ENCODE measurements around the gene FHOD1. TPM values are rescaled to one million over a fixed set of nuclear protein-coding genes. Genes with fewer than 3 reads are reported as not detected.

The FHOD1 gene
- polyA plus RNA-seq, 1 of the 3 experiments (the other 2 are of a cell fraction), result 70.9 TPM

DNA sequence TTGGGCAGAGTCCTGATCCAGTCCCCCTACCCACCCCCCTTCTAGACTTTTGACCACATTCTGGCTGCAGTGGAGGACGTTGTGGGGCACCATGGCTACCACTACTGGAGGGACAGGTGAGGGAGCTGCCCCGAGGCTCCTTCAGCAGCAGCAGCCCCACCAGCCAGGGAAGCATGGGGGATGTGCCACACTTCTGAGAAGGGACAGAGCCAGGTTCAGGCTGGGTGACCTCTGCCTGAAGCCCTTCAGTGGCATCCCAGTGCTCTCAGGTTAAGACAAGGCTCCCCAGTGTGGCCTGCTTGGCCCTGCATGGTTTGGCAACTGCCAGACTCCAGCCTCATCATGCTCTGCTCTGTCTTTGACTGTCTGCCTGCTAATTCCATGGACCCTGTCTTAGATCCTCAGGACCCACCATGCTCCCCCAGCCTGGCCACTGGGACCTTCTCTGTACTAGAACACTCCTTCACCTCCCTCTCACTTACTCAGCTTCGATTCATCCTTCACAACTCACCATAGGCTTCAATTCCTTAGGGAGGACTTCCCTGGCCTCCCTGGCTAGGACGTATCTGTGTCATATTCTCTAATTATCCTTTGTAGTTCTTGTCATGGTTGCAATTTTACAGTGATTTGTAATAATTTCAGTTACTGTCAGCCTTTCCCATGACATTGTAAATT, 10.3 kb upstream of the FHOD1 start:
- CTCF ChIA-PET, result interaction anchor here (1.5 kb wide), 1 partner anchor 9 kb away, joined by 8 read pairs; the partner anchor contains the start of gene SLC9A5
- no peak for DNase-seq

More for the DNA sequence above, 10.3 kb upstream of the FHOD1 start:
- H3K9me3 ChIP-seq, result no peaks in the 10 kb centered on the region
- POLR2A ChIA-PET, result no interaction called here
- no peaks in the 10 kb centered on the region for H4K20me1 ChIP-seq (ENCODE audit: insufficient read depth)
- TF ChIP-seq TAF1 (IDR thresholded peaks at IDR 0.05; ENCODE audit: borderline replicate concordance, low read depth, low read length) (no peak), NRF1 (IDR thresholded peaks at IDR 0.05; ENCODE audit: low read depth, low read length) (no peak), CHD2 (IDR thresholded peaks at IDR 0.05; ENCODE audit: low read length, partially characterized antibody) (no peak), RFX5 (IDR thresholded peaks at IDR 0.05; ENCODE audit: low read length) (no peak), RAD21 (IDR thresholded peaks at IDR 0.05; ENCODE audit: low read length) (no peak), POLR2AphosphoS5 (IDR thresholded peaks at IDR 0.05; ENCODE audit: low read depth, low read length) (no peak), TCF12 (IDR thresholded peaks at IDR 0.05) (no peak), EZH2phosphoT487 (IDR thresholded peaks at IDR 0.05; ENCODE audit: borderline replicate concordance, low read depth) (no peak), YY1 (IDR thresholded peaks at IDR 0.05; ENCODE audit: low read depth) (no peak)
- TF ChIP-seq, protein P1, sequence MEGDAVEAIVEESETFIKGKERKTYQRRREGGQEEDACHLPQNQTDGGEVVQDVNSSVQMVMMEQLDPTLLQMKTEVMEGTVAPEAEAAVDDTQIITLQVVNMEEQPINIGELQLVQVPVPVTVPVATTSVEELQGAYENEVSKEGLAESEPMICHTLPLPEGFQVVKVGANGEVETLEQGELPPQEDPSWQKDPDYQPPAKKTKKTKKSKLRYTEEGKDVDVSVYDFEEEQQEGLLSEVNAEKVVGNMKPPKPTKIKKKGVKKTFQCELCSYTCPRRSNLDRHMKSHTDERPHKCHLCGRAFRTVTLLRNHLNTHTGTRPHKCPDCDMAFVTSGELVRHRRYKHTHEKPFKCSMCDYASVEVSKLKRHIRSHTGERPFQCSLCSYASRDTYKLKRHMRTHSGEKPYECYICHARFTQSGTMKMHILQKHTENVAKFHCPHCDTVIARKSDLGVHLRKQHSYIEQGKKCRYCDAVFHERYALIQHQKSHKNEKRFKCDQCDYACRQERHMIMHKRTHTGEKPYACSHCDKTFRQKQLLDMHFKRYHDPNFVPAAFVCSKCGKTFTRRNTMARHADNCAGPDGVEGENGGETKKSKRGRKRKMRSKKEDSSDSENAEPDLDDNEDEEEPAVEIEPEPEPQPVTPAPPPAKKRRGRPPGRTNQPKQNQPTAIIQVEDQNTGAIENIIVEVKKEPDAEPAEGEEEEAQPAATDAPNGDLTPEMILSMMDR (IDR thresholded peaks at IDR 0.05), result no peak
- TF ChIP-seq, protein P2, sequence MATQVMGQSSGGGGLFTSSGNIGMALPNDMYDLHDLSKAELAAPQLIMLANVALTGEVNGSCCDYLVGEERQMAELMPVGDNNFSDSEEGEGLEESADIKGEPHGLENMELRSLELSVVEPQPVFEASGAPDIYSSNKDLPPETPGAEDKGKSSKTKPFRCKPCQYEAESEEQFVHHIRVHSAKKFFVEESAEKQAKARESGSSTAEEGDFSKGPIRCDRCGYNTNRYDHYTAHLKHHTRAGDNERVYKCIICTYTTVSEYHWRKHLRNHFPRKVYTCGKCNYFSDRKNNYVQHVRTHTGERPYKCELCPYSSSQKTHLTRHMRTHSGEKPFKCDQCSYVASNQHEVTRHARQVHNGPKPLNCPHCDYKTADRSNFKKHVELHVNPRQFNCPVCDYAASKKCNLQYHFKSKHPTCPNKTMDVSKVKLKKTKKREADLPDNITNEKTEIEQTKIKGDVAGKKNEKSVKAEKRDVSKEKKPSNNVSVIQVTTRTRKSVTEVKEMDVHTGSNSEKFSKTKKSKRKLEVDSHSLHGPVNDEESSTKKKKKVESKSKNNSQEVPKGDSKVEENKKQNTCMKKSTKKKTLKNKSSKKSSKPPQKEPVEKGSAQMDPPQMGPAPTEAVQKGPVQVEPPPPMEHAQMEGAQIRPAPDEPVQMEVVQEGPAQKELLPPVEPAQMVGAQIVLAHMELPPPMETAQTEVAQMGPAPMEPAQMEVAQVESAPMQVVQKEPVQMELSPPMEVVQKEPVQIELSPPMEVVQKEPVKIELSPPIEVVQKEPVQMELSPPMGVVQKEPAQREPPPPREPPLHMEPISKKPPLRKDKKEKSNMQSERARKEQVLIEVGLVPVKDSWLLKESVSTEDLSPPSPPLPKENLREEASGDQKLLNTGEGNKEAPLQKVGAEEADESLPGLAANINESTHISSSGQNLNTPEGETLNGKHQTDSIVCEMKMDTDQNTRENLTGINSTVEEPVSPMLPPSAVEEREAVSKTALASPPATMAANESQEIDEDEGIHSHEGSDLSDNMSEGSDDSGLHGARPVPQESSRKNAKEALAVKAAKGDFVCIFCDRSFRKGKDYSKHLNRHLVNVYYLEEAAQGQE (IDR thresholded peaks at IDR 0.05; ENCODE audit: low read depth, low read length), result no peak
- TF ChIP-seq, protein P3, sequence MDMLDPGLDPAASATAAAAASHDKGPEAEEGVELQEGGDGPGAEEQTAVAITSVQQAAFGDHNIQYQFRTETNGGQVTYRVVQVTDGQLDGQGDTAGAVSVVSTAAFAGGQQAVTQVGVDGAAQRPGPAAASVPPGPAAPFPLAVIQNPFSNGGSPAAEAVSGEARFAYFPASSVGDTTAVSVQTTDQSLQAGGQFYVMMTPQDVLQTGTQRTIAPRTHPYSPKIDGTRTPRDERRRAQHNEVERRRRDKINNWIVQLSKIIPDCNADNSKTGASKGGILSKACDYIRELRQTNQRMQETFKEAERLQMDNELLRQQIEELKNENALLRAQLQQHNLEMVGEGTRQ (IDR thresholded peaks at IDR 0.05; ENCODE audit: borderline replicate concordance, low read depth, low read length), result no peak
- H3K4me3 ChIP-seq (ENCODE audit: low read depth in 2 of 2, low read length in 1 of 2), result no peak overlapping the region
- no peaks in the 10 kb centered on the region for H3F3A ChIP-seq (replicated peaks; ENCODE audit: insufficient read depth)
- no peaks in the 10 kb centered on the region for H3K9me2 ChIP-seq
- H3K79me2 ChIP-seq (ENCODE audit: insufficient read depth), result no peaks in the 10 kb centered on the region
- H2AFZ ChIP-seq (ENCODE audit: low read depth), result no peak overlapping the region
- H3K4me1 ChIP-seq (ENCODE audit: control insufficient read depth in 1 of 2, insufficient read depth in 2 of 2, low read depth in 1 of 2, low read length in 1 of 2), result peaks cover 0 to 12% of the 10 kb centered on the region in 2 experiments; a peak in 1 of 4 replicates
- no peak overlapping the region for H3K9ac ChIP-seq
- 72% methylated on average over 3 of the region's 4 CpGs for WGBS (ENCODE audit: low lambda C conversion rate)
- H3K27ac ChIP-seq (ENCODE audit: low read depth in 2 of 2, low read length in 1 of 2), result no peak overlapping the region
- H3K36me3 ChIP-seq (replicated peaks in 1 of 2; ENCODE audit: control insufficient read depth in 1 of 2, insufficient read depth in 2 of 2, low read length in 1 of 2), result no peaks in the 10 kb centered on the region
- no peak overlapping the region for H3K4me2 ChIP-seq
- H3K27me3 ChIP-seq (ENCODE audit: insufficient read depth), result no peaks in the 10 kb centered on the region
